RWPE2 (cell line): ENCODE data around the gene ELMOD2.

Source experiments
- ATAC-seq: fragments of 200-7000 bp; cut with Tn5 transposase; 3 replicates; pipeline ENCODE4 v1.9.1; 2021; ENCODE audit warnings: low read depth
- DNase-seq: peaks from one replicate; pipeline ENCODE4 v3.0.0-alpha.2; 2020; ENCODE audit warnings: low spot score
- H3K27ac ChIP-seq: fragments of 450-650 bp; 2 replicates; pipeline ENCODE4 v1.5.1; 2017; ENCODE audit warnings: mild to moderate bottlenecking; ENCODE audit not compliant: poor library complexity, severe bottlenecking
- H3K27me3 ChIP-seq: fragments of 250-450 bp; sonication (Bioruptor Pico); 2 replicates; pipeline ENCODE4 v1.5.1; 2021; ENCODE audit warnings: mild to moderate bottlenecking, moderate library complexity; ENCODE audit not compliant: insufficient read depth, poor library complexity, severe bottlenecking
- H3K36me3 ChIP-seq: fragments of 250-450 bp; sonication (Bioruptor Pico); 2 replicates; pipeline ENCODE4 v1.5.1; 2020; ENCODE audit warnings: low read depth, mild to moderate bottlenecking, moderate library complexity
- H3K4me1 ChIP-seq: fragments of 250-450 bp; sonication (Bioruptor Pico); 2 replicates; pipeline ENCODE4 v1.5.1; 2021; ENCODE audit warnings: mild to moderate bottlenecking, moderate library complexity; ENCODE audit not compliant: insufficient read depth, poor library complexity, severe bottlenecking
- H3K4me3 ChIP-seq: fragments of 250-450 bp; sonication (Bioruptor Pico); 2 replicates; pipeline ENCODE4 v1.5.1; 2021; ENCODE audit warnings: mild to moderate bottlenecking, moderate library complexity; ENCODE audit not compliant: severe bottlenecking
- H3K9me3 ChIP-seq: fragments of 250-450 bp; sonication (Bioruptor Pico); 2 replicates; pipeline ENCODE4 v1.5.1; 2021; ENCODE audit warnings: mild to moderate bottlenecking, moderate library complexity; ENCODE audit not compliant: severe bottlenecking
- TF ChIP-seq, protein P1 (sequence below): fragments of 450-650 bp; IDR thresholded peaks from one replicate; pipeline ENCODE4 v1.5.1; 2017; ENCODE audit warnings: mild to moderate bottlenecking, moderate library complexity; ENCODE audit not compliant: poor library complexity, severe bottlenecking

The ELMOD2 gene

DNA sequence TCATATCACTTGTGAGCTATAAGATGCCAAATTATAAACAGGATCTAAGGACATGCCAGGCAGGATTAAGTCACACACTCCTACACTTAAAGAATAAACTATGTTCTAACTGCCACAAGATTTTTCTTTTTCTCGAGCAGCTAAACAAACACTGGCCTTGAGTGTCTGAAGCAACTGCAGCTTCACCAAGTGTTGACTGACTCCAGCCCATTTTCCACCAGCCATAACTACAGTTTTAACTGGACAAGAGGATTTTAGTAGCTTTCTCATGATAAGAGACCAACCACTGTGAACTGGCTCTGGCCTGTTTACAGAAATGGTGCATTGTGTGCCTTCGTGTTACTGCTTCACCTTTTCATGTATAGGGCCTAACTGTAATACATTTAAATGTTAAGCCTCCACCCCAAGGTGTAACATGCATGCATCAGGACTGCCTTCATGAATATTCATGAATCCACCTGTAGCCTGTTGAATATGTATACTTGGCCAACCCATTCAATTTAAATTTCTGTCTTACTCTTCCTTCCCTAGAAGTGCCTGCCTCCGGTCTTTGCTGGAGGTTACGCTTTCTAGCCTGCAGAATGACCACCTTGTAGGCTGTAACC, 34.0 kb downstream of the ELMOD2 start:
- Histone ChIP-seq H3K9me3 (no peaks in the 10 kb centered on the region), H3K4me1 (no peaks in the 10 kb centered on the region), H3K27me3 (no peaks in the 10 kb centered on the region), H3K27ac (no peak overlapping the region), H3K36me3 (no peaks in the 10 kb centered on the region; the same call in 1 of the 2 replicates), H3K4me3 (no peak overlapping the region)
- TF ChIP-seq, protein P1, sequence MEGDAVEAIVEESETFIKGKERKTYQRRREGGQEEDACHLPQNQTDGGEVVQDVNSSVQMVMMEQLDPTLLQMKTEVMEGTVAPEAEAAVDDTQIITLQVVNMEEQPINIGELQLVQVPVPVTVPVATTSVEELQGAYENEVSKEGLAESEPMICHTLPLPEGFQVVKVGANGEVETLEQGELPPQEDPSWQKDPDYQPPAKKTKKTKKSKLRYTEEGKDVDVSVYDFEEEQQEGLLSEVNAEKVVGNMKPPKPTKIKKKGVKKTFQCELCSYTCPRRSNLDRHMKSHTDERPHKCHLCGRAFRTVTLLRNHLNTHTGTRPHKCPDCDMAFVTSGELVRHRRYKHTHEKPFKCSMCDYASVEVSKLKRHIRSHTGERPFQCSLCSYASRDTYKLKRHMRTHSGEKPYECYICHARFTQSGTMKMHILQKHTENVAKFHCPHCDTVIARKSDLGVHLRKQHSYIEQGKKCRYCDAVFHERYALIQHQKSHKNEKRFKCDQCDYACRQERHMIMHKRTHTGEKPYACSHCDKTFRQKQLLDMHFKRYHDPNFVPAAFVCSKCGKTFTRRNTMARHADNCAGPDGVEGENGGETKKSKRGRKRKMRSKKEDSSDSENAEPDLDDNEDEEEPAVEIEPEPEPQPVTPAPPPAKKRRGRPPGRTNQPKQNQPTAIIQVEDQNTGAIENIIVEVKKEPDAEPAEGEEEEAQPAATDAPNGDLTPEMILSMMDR = no peak
- ATAC-seq (no peak), DNase-seq (no peak)

DNA sequence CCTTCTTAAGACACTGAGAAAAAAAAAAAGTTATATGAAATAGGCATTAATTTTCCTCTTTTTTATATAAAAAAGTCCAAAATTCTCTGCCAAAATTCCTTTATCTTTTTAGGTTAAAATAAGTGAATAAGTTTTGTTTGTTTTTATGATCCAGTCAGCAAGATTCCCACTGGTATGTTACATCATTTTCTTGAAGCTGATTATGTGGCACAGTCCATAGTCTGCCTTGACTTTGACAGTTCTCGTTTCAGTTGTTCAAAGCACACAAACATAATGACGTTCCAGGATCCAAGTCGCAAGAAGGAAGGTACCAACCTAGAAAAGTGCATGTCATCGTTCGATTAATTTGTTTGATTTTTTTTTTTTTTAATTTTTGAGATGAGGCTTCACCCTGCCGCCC, 35.7 kb downstream of the ELMOD2 start:
- Histone ChIP-seq H3K27ac (no peak overlapping the region), H3K27me3 (no peaks in the 10 kb centered on the region), H3K36me3 (no peaks in the 10 kb centered on the region), H3K9me3 (no peaks in the 10 kb centered on the region), H3K4me1 (no peaks in the 10 kb centered on the region), H3K4me3 (no peak overlapping the region)
- no peak for ATAC-seq
- TF ChIP-seq, protein P1 = no peak
- no peak for DNase-seq

DNA sequence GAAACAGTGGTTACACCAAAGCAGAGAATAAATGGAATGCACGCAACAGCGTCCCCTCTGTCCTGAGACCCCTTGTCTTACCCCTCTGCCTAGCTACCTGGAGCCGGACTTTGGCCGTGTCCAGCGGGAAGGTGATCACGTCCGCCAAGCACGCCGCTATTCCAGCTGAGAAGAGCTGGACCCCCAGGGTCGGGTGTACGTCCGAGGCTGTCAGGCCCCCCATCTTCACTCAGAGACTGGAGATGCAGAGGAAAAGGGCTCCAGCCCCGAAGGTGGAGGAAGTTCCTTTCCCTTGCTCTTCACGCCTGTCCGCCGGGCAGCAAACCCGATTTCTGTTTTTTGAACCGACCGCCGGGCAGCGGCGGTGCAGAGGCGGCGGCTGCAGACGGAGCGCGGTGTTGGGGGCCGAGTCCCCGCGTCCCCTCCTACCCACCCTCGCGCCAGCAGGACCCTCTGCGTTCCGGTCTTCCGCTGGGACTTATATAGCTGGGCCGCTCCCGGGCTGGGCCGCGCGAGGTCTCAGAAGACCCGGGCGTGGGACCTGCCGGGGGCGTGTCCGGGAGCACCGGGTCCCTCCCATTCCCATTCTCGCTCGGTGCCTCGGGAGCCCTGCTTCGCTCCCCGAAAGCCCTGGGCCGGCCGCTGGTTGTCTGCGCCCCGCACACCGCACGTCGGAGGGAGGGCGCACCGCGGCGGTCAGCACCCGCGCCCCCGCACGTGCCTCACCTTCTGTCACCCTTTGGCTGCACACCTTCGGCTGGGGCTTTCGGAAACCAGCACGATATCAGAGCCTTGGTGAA, 44.7 kb downstream of the ELMOD2 start, which contains the start of gene UCP1:
UCP1 (minus strand) TSS at position 455 of the 800 bp plus-strand sequence; CDS start at position 223, 232 bp downstream.
- Histone ChIP-seq H3K27ac (no peak within 1 kb of the TSS), H3K27me3 (peaks cover 55% of the 10 kb centered on the region), H3K9me3 (no peaks in the 10 kb centered on the region), H3K4me3 (peak within 1 kb of the TSS; percentile 10), H3K4me1 (no peaks in the 10 kb centered on the region), H3K36me3 (no peaks in the 10 kb centered on the region)
- ATAC-seq = peak; percentile 75
- TF ChIP-seq, protein P1 = no peak
- no peak for DNase-seq

DNA sequence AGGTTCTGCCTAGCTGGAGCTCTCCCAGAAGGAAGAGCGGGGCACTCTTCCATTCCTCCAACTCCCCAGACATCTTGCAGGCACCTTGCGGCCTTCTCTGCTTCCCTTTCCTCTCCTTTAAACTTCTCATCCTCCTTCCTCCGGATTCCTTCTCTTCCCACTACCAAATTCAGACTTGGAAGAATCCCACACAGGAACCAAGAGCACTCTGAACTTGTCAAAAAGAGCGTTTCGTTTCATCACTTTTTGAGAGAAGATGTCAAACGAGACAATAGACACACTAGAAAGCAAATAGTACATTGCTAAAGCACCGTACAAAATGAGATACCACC, 45.3 kb downstream of the ELMOD2 start:
- ATAC-seq (no peak), DNase-seq (no peak)
- no peaks in the 10 kb centered on the region for H3K4me1 ChIP-seq
- H3K9me3 ChIP-seq = no peaks in the 10 kb centered on the region
- H3K36me3 ChIP-seq = no peaks in the 10 kb centered on the region
- TF ChIP-seq, protein P1 = no peak
- H3K27me3 ChIP-seq = peaks cover 55% of the 10 kb centered on the region
- H3K4me3 ChIP-seq = no peak overlapping the region
- no peak overlapping the region for H3K27ac ChIP-seq

DNA sequence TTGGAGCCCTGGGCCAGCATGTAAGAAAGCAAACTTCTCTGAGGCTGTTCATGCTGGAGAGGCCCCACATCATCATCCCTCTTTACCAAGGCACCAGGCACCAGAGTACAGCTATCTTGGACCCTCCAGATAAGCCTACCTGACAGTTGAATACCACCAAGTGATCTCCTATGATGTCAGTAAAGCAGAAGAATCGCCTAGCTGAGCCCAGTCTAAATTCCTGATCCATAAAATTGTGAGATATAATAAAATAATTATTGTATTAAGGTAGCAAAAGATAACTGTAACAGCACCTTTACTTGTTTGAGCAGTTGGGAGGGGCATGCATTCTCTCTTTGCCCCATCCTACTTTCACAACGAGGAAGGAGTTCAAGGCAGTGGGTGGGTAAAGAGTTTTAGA, 47.7 kb downstream of the ELMOD2 start:
- ATAC-seq (no peak), DNase-seq (no peak)
- Histone ChIP-seq H3K4me3 (no peak overlapping the region), H3K36me3 (no peaks in the 10 kb centered on the region), H3K27me3 (peaks cover 55% of the 10 kb centered on the region), H3K27ac (no peak overlapping the region), H3K9me3 (no peaks in the 10 kb centered on the region), H3K4me1 (no peaks in the 10 kb centered on the region)
- TF ChIP-seq, protein P1 = no peak
